ENCODE data around the gene UCKL1. TPM values are rescaled to one million over a fixed set of nuclear protein-coding genes. Genes with fewer than 3 reads are reported as not detected.

UCKL1 gene
- total RNA-seq, 1 donor from 2014 or later, result 10.8 TPM

DNA sequence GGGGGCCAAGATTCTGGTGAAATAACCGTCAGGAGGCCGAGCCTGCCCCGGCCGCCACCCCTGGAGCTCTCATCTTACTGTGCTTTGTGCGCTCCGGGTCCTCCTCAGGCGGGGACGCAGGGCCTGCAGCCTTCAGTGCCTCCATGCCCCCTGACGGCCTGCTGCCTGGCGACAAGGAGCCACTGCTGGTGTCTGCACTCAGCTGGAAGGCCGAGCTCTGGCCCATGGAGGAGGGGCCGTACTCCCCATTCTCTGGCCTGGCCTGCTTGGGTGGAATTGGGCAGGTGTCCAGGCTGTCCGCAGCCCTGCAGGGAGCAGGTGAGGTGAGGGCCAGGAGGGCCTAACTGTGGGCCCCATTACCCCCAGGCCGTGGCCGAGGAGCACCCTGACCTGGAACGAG is 8.2 kb upstream of the UCKL1 start:
- Histone ChIP-seq H3K79me2 (ENCODE audit: low read depth) (peaks cover 11% of the 10 kb centered on the region), H2AFZ (replicated peaks) (no peak overlapping the region), H3K36me3 (no peaks in the 10 kb centered on the region), H4K20me1 (ENCODE audit: low read depth) (peaks cover 1% of the 10 kb centered on the region), H3K4me2 (no peak overlapping the region), H3K9me3 (ENCODE audit: low read depth) (no peaks in the 10 kb centered on the region), H3K4me1 (peaks cover 6% of the 10 kb centered on the region), H3K27me3 (no peaks in the 10 kb centered on the region), H3K9ac (no peak overlapping the region), H3K27ac (no peak overlapping the region), H3F3A (ENCODE audit: low read depth) (no peaks in the 10 kb centered on the region), H3K4me3 (no peak overlapping the region)
- Mint-ChIP-seq H3K9me3 (no peaks in the 10 kb centered on the region), H3K36me3 (peaks cover 2% of the 10 kb centered on the region), H3K4me3 (no peak overlapping the region), H3K27me3 (ENCODE audit: insufficient read depth, low read depth) (peaks cover 2% of the 10 kb centered on the region), H3K27ac (no peak overlapping the region), H3K4me1 (peaks cover 6% of the 10 kb centered on the region)
- DNase-seq (ENCODE audit: low spot score), result no peak
- TF ChIP-seq EZH2phosphoT487 (IDR thresholded peaks at IDR 0.05) (no peak), CTCF (IDR thresholded peaks at IDR 0.05) (no peak), EZH2 (IDR thresholded peaks at IDR 0.05) (no peak)

GRCh38 chr20:63963784-63964301 is 7.6 kb upstream of the UCKL1 start:
- Mint-ChIP-seq H3K4me3 (no peak overlapping the region), H3K27me3 (ENCODE audit: insufficient read depth, low read depth) (peaks cover 2% of the 10 kb centered on the region), H3K27ac (no peak overlapping the region), H3K36me3 (peaks cover 2% of the 10 kb centered on the region), H3K9me3 (no peaks in the 10 kb centered on the region), H3K4me1 (peaks cover 8% of the 10 kb centered on the region)
- peaks cover 7% of the 10 kb centered on the region for H4K20me1 ChIP-seq (ENCODE audit: low read depth)
- H3K27ac ChIP-seq, result no peak overlapping the region
- no peak for DNase-seq (ENCODE audit: low spot score)
- no peaks in the 10 kb centered on the region for H3K27me3 ChIP-seq
- no peak overlapping the region for H2AFZ ChIP-seq (replicated peaks)
- H3K9ac ChIP-seq, result no peak overlapping the region
- H3K4me1 ChIP-seq, result peaks cover 9% of the 10 kb centered on the region
- no peak overlapping the region for H3K4me2 ChIP-seq
- H3K79me2 ChIP-seq (ENCODE audit: low read depth), result peaks cover 8% of the 10 kb centered on the region
- peaks cover 5% of the 10 kb centered on the region for H3F3A ChIP-seq (ENCODE audit: low read depth)
- H3K4me3 ChIP-seq, result no peak overlapping the region
- H3K36me3 ChIP-seq, result no peaks in the 10 kb centered on the region
- no peaks in the 10 kb centered on the region for H3K9me3 ChIP-seq (ENCODE audit: low read depth)
- no peak for TF ChIP-seq CTCF (IDR thresholded peaks at IDR 0.05)
- no peak for TF ChIP-seq EZH2phosphoT487 (IDR thresholded peaks at IDR 0.05)
- no peak for TF ChIP-seq EZH2 (IDR thresholded peaks at IDR 0.05)

DNA sequence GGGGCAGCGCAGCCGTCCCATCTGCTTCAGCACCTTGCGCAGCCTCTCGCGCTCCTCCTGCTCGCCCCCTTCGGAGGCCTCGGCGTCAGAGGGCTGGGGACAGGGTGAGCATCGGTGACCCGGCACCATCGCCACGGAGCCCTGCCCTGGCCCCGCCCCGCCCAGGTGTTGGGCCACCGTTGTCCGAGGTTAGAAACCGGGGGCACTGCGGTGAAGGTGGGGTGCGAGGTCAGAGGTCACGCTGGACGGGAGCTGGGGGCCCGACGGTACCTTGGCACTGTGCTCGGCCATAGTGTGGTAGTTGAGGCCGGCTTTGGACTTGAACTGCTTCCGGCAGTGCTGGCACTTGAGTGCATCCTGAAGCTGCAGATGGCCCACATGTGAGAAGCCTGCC is 7.1 kb upstream of the UCKL1 start:
- Histone ChIP-seq H3K4me3 (no peak overlapping the region), H3F3A (ENCODE audit: low read depth) (peaks cover 10% of the 10 kb centered on the region), H3K9ac (no peak overlapping the region), H2AFZ (replicated peaks) (no peak overlapping the region), H3K27me3 (no peaks in the 10 kb centered on the region), H4K20me1 (ENCODE audit: low read depth) (peaks cover 12% of the 10 kb centered on the region), H3K79me2 (ENCODE audit: low read depth) (peaks cover 3% of the 10 kb centered on the region), H3K4me2 (no peak overlapping the region), H3K27ac (no peak overlapping the region), H3K36me3 (no peaks in the 10 kb centered on the region), H3K9me3 (ENCODE audit: low read depth) (no peaks in the 10 kb centered on the region), H3K4me1 (peaks cover 10% of the 10 kb centered on the region)
- H3K27ac Mint-ChIP-seq, result no peak overlapping the region
- no peaks in the 10 kb centered on the region for H3K9me3 Mint-ChIP-seq
- peaks cover 2% of the 10 kb centered on the region for H3K36me3 Mint-ChIP-seq
- no peak for TF ChIP-seq EZH2 (IDR thresholded peaks at IDR 0.05)
- no peak for TF ChIP-seq EZH2phosphoT487 (IDR thresholded peaks at IDR 0.05)
- peaks cover 4% of the 10 kb centered on the region for H3K27me3 Mint-ChIP-seq (ENCODE audit: insufficient read depth, low read depth)
- peaks cover 8% of the 10 kb centered on the region for H3K4me1 Mint-ChIP-seq
- DNase-seq (ENCODE audit: low spot score), result no peak
- H3K4me3 Mint-ChIP-seq, result no peak overlapping the region

DNA sequence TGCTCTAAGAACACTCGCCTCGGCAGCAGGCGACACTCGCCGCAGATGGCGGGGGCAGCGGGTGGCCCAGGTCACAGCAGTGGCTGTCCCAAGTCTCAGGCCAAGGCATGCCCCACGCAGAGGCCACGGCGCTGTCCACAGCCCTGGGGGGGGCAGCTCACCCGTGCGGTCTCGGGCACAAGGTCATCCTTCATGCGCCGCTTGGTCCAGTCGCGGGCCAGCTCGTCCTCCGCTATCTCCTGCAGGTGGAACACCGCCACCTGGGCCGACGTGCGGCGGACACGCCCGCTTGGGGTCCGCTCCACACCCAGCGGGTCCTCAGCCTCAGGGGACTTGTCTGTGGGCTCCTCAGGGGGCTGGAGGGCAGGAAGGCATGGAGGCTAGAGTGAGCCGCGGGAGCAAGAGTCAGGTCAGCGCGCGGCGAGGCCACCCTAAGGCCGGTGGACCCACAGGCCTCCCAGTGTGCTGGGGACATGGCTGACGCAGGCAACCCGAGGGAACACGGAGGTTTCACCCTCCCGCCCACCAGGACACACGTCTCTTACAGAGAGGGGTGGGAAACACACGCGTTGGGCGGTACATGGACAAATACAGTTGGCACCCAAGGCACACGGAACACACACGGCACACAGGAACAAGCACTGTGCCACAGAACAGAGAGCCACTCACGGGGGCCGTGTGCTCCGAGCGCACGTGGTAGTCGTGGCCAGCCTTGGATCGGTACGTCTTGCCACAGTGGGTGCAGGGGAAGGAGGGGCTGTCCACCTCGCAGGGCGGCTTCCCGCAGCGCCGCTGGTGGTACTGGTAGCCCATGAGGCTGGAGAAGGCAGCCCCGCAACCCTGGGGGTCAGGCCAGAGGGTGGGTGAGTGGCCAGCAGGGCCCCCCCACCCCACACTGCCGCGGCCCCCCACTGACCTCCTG is 6.5 kb upstream of the UCKL1 start:
- H3K4me1 ChIP-seq, result peaks cover 13% of the 10 kb centered on the region
- no peak for TF ChIP-seq CTCF (IDR thresholded peaks at IDR 0.05)
- TF ChIP-seq EZH2 (IDR thresholded peaks at IDR 0.05), result no peak
- no peak for TF ChIP-seq EZH2phosphoT487 (IDR thresholded peaks at IDR 0.05)
- H4K20me1 ChIP-seq (ENCODE audit: low read depth), result peaks cover 13% of the 10 kb centered on the region
- H3K27me3 ChIP-seq, result no peaks in the 10 kb centered on the region
- no peak overlapping the region for H3K4me3 ChIP-seq
- Mint-ChIP-seq H3K4me3 (no peak overlapping the region), H3K27me3 (ENCODE audit: insufficient read depth, low read depth) (peaks cover 4% of the 10 kb centered on the region), H3K36me3 (peaks cover 2% of the 10 kb centered on the region), H3K9me3 (no peaks in the 10 kb centered on the region), H3K27ac (no peak overlapping the region), H3K4me1 (peaks cover 8% of the 10 kb centered on the region)
- no peak overlapping the region for H3K27ac ChIP-seq
- H2AFZ ChIP-seq (replicated peaks), result no peak overlapping the region
- no peaks in the 10 kb centered on the region for H3K79me2 ChIP-seq (ENCODE audit: low read depth)
- no peaks in the 10 kb centered on the region for H3K9me3 ChIP-seq (ENCODE audit: low read depth)
- H3K9ac ChIP-seq, result no peak overlapping the region
- peaks cover 15% of the 10 kb centered on the region for H3F3A ChIP-seq (ENCODE audit: low read depth)
- no peak for DNase-seq (ENCODE audit: low spot score)
- H3K36me3 ChIP-seq, result no peaks in the 10 kb centered on the region
- H3K4me2 ChIP-seq, result no peak overlapping the region

All from neural progenitor cell (in vitro differentiated cells).